Measurements from ENCODE around the gene SEMA3B.
A peak's percentile ranks its signal among the peaks of the same experiment; 100 is the strongest.
"Not testable (repeated sequence)": the region's sequence is repeated elsewhere in the genome, so short reads cannot be mapped to it uniquely, and the experiment has no call there.

SEMA3B gene

DNA sequence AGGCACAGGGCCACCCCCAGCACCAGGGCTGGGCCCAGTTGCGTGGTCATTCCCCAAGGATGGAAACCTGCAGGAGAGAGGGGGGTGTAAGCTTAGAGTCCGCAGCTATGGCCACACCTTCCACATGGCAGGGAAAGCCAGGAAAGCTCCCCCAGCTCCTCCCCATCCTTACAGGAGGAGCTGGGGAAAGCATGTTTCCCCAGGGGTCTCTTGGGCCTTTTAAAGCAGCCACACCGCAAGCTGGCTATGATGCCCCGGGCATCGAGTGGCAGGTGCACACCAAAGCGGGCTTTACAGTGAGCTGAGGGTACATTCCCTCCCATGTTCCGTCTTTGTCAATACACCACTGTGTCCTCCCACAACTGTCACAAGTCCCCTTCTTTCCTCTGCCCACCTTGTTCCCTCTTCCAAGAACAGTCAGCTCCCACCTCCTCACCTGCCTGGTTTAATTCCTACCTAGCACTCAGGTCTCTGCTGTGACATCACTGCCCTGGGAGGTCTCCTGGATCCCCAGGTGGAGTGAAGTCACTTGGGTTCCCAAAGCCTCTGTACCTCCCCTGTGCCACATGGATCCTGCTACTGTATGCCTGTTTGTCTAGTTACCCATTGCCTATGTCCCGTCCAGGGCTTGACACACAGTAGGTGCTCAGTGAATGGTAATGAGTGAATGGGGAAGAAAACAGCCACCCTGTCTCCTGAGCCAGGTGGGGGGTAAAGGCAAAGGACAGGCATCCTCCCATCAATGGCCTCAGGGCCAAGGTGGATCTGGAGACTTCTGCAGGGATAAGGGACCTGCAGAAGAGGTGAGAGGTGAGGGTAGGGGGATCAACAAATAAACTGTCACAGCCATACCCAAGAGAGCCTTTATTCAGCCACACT lies 26.8 kb downstream of the SEMA3B start:
- DNase-seq = no peak

DNA sequence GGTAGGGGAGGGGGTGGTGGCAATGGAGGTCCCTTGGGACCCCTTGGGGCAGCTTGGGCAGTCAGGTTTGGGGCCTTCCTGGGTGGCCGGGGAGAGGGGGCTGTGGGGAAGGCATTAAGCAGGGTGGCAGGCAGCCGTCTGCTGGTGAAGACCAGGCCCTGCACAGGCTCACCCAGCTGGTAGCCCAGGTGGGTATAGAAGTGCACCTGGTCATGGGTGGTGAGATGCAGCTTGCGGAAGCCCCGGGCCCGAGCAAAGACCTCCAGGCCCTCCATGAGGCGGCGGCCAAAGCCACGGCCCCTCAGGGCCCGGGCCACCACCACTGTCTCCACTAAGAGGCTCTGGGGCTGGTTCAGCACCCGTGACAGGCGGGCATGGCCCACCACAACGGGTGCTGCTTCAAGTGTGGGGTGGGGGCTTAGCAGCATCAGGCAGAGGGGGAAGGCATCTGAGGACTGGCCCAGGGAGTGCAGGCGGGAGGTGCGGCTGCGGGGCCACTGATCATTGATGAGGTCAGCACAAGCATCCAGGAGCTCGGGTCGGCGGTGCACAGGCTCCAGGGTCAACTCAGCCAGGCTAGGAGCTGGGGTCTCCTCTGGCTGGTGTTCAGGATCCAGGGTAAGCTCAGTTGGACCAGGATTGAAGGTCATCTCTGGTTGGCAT lies 27.9 kb downstream of the SEMA3B start:
- DNase-seq = no peak

DNA sequence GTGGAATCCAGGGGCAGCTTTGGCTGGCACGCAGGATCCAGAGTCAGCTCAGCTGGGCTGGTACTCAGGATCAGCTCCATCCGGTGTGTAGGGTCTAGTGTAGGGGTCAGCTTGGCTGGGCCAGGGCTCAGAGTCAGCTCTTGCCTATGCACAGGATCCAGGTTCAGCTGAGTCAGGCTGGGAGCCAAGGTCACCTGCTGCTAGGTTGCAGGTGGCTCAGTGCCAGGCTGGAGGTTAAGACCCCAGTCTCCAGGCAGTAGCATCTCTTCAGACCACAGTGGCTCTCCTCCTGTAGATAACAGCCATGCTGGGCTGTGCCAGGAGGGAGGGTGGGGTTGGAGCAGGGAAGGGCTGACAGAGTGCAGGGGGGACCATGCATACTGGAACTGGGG lies 28.4 kb downstream of the SEMA3B start:
- DNase-seq = no peak

DNA sequence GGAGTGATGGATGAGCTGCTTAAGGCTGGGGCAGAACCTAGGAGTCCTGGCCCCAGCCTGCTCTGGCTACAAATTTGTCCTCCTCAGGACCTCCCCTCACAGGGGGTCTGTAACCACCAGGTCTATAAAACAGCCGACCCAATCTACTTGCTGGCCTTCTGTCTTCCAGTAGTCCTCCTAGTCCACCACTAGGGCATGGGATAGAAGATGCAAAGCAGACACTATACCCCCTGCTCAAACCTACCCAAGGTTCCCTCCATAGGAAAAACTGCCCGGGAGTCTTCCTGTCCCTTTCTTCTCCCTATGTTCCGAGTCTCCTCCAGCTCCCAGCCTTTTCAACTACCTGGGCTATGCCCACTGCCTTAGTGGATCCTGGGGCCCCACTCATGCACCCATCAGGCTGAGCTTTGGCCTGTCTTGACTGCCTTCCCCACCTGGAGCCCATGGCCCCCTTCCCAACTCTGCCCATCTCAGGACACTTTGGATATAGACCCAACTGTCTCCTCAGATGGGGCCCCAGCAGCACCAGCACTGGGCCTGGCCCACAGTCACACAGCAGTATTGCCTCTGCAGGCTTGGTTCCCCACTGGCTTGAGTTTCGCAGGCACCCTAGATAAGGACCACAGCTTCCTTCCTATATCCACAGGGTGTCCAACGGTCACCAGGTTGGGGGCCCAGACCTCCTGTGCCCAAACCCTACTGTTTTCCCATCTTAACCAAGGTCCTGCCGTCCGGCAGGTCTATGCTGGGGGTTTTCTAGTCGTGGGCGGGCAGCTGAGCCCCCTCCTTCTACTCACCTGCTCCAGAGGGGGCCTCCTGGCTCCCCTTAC lies 29.2 kb downstream of the SEMA3B start:
- DNase-seq = peak in 1 of 2 donors; percentile 28

DNA sequence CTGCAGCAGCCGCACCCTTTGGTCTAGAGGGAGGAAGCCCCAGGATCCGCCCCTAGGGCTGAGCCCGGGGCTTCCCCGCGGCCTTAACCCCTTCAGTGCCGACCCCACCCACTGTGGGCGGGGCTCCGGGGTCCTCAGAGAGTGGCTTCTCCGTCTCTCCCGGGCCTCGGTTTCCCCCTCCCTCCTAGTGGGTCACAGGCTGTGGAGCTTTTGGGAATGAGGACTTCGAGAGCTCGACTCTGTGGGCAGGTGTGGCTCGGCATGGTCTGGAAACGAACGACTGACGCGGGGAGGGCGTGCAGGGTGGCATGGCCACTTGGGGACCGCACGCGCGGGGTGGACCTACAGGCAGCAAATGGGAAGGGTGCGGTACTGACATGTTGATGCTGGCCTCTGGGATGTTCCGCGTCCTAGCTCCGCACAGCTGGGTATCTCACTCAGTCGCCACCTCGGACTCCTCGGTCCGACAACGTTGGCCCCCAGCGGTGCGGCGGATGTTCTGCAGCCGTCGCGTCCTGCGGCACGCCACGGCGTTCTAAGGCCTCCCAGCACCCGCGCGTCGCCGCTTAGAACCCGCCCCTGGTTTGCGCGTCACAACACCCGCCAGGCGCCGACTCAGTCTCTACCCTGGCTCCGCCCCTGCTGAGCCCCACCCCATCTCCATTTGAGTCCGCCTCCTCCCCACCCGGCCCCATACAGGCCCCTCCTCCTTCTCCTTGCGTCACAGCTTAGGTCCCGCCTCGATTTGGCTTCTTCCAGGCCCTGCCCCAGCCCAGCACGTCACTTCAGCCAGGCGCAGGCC lies 30.1 kb downstream of the SEMA3B start, which contains the start of the genes HYAL3 and NAA80:
HYAL3 (minus strand) TSS at position 570 of the 802 bp plus-strand sequence. CDS start 3,803 bp downstream, outside the sequence.
NAA80 (minus strand) TSS at position 570 of the 802 bp plus-strand sequence. CDS start 1,942 bp downstream, outside the sequence.
- peak; percentile 99 to 100 for DNase-seq

DNA sequence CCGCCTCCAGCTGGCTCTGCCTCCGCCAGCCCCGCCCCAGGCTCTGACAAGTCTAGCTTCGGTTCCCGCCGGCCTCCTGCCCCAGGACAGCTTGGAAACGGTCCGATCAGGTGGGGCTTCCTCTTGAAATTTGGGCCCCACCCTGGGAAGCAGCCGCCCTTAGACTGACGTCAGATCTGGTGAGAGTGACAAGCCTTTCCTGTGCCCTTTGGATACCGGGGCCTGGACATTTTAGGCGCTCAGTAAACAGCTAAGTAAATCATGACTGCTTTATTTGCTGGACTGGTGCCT lies 30.6 kb downstream of the SEMA3B start:
- DNase-seq = no peak

DNA sequence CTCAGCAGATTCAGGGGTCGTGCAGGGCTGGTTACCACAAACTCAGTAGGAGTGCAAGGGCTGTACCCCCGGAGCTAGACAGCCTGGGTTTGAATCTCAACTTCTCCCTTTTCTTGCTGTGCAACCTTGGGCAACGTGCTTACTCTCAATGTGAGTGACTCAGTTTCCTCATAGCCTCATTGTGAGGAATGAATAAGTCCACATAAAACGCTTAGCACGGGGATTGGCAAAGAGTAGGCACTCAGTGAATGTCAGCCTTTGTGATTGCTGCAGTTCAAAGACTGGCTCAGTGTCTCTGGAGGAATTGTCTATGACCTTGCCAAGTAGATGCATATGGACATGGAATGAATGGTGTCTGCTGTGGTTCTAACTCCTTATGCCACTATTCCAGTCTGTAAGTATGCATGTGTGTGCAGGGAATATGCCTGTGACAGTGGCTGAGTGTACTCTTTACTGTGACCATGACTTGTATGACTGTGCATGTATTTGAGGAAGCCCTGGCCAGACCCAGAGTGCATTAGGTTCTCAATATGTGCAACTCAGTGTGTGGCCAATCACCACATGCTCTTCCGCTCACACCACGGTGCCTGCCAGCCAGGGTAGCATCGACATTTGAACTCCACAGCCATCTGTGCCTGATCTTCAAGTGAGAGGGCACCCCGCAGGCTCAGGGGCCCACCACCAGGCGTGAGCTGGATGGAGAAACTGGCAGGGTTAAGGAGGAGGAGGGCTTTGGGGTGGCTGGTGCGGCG lies 31.2 kb downstream of the SEMA3B start:
- peak; percentile 34 to 61 for DNase-seq

DNA sequence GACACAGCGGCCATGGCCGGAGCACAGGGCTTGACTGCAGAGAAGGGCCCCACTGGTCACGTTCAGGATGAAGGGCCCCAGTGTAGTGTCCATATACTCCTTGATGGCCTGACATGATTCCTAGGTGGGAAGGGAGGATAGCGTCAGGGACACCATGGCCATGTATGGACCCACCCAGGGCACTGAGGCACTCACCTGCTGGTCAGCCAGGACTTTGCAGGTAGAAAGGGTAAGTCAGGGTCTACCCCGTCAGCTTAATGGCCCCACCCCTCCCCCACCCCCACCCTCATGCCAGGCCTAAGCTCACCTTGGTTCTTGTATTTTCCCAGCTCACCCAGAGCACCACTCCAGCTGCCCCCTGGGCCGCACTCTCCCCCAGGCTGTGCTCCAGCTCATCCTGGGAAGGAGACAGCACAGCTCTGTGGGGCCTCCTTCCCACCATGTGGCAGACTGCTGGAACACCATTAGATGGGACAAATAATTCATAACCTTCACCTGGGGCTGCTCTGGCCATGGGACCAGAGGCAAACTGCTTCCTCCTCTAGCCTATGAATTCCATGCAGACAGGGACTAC lies 31.8 kb downstream of the SEMA3B start:
- no peak for DNase-seq

DNA sequence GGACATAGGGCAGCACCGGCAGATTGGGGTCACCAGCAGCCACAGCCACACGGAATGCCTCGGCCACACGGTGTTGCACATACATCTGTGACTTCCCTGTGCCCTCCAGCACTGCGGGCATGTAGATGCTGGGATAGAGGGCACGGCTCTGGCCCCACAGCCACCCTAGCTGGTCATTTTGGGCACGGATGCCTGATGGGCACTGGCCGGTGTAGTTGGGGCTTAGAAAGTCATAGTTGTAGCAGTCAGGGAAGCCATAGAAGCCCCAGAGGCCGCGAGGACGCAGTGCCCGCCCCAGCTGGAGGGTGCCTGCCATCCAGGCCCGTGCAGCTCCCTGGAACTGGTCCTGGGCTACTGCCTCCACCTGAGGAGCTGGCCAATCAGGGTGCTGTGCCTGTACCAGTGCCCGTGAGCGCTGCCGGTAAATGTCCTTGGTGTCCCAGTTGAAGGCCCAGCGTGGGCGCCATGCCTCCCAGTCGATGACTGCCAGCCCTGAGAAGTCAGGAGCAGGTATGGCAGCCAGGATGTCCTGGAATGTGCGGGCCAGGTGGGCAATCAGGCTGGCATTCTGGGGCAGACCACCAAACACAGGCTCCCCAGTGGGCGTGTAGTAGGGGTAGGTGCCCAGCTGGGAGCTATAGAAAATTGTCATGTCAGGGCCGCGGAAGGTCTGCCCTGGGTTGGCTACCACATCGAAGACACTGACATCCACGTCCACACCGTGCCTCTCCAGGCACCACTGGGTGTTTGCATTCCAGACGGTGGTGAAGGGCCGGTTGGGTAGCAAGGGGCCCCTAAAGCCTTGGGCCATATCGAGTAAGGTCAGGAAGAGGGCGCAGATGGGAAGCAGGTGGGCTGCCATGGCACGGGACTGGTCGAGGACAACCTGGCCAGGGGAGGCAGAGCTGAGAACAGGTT lies 33.4 kb downstream of the SEMA3B start:
- DNase-seq = no peak

DNA sequence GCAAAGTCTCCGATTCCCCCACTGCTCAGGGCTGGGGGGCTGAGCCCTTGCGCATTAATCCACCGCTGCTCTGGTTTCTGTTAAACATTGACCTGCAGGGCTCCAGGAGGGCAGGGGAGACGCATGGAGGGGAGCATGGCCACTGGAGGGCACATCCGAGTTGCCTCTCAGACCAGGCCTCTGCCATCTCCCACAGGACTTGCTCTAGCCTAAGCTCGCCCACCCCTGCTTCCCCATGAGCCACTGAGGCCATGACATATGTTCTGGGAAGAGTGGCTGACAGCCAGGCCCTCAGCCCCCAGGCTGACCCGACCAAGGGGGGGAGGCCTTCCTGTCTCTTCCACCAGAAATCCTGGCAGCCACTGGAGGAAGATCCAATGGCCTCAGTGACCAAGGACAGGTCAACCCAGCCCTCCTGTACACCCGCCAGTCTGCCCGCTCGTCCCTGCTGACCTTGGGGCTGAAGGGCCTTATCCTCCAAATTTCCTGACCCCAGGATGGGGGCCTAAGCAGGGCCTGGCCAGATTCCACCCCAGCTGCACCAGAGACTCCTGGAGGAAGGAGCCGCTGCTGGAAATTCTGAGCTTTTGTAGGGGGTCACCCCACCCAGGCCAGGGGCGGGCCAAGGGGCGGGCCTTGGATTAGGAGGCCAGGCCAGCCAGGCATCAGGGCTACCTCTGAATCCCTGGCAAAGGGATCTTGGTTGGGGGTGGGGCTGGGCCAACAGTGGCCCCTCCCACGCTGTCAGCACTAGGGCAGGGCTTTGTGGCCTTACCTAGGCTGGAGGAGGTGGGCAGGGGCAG lies 34.3 kb downstream of the SEMA3B start, which contains the start of gene HYAL1:
HYAL1 (minus strand) TSS at position 562 of the 803 bp plus-strand sequence. CDS start 618 bp downstream, outside the sequence.
- DNase-seq = no peak

DNA sequence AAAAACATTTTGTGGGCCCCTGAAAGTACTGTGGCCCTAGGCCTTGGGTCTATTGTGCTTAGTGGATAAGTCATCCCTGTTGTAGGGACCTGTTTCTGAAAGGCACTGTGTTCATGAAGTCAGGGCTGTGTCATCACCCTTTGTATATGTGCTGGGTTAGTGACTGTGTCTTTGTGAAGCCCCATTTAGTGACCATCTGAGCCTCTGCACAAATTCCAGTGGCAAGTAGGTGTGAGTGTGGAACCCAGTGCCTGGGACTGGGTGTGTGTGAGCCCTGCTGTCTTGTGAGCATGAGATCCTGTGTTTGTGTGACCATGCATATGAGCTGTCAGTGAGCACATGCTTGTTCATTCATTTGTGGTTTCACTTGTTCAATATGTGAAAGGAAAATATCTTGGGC lies 35.7 kb downstream of the SEMA3B start:
- no peak for DNase-seq

DNA sequence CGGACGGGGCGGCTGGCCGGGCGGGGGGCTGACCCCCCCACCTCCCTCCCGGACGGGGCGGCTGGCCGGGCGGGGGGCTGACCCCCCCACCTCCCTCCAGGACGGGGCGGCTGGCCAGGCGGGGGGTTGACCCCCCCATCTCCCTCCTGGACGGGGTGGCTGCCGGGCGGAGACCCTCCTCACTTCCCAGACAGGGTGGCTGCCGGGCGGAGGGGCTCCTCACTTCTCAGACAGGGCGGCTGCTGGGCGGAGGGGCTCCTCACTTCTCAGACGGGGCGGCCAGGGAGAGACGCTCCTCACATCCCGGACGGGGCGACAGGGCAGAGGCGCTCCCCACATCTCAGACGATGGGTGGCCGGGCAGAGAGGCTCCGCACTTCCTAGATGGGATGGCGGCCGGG lies 43.1 kb downstream of the SEMA3B start:
- DNase-seq = not testable (repeated sequence)

DNA sequence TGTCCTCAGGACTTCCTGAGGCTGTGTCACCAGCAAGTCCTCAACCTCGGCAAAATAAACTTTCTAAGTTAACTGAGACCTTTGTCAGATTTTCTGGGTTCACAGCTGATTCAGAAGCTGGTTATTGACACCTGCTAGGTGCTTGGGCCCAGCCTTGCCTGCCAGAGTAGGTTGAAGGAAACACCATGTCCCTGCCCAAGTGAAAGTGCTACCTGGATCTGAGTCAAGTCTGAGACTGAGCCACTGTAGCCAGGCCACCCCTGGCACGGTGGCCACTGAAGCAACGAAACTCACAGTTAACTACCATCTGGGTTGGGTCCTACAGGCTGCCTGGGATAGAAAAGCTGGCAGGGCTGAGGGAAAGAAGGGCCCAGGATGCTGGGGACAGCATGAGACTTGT lies 45.4 kb downstream of the SEMA3B start:
- no peak for DNase-seq

DNA sequence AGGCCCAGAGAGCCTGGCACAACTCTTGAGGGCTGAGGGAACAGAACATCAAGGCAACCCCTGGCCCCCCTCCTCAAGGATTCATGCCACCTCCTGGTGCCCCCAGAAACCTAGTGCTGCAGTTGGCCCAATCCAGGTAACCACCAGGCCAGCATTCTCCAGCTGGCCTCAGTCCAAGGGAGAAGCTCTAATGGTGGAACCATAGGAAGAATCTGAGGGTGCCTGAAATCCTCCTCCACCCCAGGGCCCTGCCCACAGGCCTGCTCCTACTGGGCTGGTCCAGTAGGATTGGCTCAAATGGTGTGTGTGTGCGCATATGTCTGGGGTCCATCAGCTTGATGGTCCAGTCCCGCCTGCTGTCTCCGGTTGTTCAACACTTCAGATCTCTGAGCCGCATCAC lies 45.9 kb downstream of the SEMA3B start:
- no peak for DNase-seq

DNA sequence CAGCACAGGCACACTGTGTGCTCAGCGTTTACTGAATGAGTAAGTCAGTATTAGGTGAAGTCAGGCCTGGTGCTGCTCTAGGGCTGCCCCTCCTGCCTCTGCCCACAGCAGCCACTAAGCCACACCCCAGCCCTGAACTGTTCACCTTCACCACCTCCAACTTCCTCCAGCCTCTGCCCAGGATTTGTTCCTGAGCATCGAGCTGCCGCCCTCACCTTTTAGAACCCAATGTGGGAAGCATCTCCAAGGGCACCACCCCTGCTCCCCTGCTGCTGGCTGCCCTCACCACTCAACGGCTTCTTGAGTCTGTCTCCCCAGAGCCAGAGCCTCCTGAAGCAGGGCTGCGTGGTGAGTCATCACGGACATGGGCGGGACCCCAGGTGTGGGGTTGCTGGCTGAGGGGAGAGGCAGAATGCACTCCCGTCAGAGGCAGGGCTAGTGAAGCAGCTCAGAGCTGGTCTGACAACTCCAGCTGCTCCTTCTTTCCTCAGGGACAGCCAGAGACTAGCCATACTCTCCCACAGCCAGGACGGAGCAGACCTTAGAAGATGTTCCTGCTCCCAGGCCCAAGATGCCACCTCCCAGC lies 47.8 kb downstream of the SEMA3B start:
- peak; percentile 53 to 77 for DNase-seq

DNA sequence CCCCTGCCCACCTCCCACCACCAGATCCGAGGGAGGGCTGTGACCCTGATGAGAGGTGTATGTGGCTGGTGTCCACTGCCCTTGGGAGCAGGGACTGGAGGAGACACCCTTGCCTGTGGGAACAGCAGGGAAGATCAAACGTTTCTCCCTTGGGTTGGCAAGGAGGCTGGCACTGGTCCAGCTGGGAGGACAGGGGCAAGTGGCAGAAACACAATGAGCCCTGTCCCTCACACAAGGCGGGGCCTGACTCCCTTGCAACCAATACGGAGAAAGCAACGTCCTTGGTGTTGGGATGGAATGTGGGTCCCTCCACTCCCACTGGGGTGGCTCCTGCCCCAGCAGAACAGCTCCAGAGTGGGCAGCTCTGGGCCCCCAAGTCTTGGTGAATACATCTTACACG lies 48.4 kb downstream of the SEMA3B start:
- DNase-seq = no peak

DNA sequence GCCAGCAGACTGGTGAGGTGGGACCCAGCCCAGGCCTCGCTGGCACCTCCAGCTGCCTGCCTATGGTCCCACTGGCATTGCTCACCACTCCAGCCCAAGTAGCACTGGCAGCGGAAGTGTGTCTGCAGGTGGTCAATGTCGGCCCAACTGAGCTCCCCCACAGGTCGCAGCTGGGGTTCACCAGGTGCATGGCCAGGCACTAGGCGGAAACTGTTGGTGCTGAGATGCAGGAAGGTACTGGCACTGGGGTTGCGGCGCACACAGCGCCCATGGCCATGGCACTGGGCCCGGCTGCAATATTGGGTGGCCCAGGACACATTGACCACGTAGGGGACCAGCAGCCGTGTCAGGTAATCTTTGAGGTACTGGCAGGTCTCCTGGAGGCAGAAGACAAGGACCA lies 49.2 kb downstream of the SEMA3B start:
- DNase-seq = no peak

DNA sequence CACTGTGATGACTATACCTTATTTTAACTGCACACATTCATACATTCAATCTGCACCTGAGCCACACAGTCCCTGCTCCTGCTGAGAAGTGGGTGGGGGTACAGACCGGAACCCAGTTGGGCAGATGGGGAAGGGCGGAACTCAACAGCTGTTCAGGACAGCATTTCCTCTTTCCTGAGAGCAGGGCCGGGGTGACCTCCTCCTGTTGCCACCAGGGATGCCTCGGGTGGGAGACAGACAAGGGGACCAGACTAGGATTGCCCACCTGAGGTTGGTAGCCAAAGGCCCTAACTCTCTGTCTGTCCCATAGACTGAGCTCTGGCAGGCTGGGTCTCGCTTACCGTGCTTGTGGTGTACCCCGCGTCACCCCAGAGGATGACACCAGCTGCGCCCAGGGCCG lies 49.7 kb downstream of the SEMA3B start:
- DNase-seq = no peak

All from CD4-positive, alpha-beta T cell treated with Interferon alpha-2 for 1 hour (primary cell).